Bone marrow (tissue), 2 donors: ENCODE measurements around the gene VEGFD.

Source experiments
- DNase-seq, 2 donors: peaks; one replicate each; lab custom pipeline; 2025; lab: John Stamatoyannopoulos, UW

The VEGFD gene, protein sequence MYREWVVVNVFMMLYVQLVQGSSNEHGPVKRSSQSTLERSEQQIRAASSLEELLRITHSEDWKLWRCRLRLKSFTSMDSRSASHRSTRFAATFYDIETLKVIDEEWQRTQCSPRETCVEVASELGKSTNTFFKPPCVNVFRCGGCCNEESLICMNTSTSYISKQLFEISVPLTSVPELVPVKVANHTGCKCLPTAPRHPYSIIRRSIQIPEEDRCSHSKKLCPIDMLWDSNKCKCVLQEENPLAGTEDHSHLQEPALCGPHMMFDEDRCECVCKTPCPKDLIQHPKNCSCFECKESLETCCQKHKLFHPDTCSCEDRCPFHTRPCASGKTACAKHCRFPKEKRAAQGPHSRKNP

DNA sequence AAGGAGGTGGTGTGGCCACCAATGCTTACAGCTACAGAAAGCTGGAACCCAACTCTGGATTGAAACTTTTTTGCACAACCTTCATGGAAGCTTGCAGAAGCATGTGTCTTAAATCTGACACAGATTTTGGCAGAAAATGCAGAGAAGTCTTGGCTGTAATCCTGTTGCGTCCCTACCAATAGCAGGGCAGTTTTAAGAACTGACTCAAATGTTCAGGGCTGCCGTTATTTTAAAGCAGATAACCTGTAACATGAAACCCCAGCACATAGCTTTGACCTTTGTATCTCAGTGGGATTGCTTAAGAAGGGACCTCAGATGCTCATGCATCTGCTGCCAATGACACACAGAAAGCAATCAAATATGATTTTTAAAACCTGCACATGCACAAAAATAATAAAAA, at the start of gene VEGFD:
VEGFD (minus strand) TSS at position 110 of the 400 bp plus-strand sequence. CDS start 467 bp downstream, outside the sequence.
- DNase-seq, result no peak

DNA sequence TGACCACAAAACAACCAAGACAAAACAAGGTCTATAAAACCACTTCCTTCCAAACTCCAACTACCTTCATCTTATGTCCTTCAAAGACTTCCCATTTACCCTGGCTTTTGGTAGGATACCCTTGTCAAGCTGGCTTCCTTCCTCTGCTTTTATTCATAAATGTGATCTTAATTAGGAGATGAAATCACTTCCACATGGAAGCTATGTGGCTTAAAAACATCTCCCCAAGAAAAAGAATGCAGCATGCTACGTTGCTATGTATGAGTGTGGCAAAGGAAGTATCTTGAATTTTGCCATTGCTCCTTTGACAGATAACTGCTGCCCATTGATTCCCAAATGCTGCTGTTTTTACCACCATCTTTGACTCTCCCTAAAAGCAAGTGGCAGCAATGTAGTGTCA, 46.4 kb upstream of the VEGFD start:
- no peak for DNase-seq

GRCh38 chrX:15430076-15430475, 45.9 kb upstream of the VEGFD start:
- no peak for DNase-seq

- DNase-seq, result no peak
Observed at GRCh38 chrX:15425024-15425423, 40.8 kb upstream of the VEGFD start.

- DNase-seq, result no peak
Observed at GRCh38 chrX:15418707-15419181, 34.5 kb upstream of the VEGFD start.

DNA sequence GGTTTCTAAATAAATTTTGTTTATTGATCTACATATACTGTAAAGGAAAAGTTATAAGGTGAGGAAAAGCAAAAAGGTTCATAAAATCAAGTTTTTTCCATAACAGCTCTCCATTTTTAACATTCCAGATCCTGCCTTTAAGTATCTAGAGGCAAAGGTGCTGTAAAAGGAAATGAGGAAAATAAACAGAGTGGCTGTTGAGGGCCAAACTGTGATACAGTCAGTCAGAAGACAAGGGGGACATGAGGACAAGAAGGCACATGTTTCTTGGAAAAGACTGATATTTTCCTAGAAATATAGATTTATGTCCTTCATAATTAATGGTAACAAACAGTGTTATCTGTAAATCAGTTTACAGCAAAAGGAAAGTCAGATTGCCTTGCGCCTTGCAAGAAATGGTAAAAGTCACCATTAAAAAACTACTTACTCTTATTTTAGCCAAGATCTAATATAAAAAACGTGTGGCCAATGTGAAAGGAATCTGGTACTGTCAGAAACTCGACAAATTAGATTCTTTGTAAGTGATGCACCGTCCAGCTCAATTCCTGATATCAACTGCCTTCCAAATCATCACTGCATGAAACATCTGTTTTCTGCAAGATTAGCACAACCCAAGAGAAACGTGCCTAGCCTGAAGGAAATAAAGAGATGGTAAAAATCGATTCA, 34.0 kb upstream of the VEGFD start:
- no peak for DNase-seq

DNA sequence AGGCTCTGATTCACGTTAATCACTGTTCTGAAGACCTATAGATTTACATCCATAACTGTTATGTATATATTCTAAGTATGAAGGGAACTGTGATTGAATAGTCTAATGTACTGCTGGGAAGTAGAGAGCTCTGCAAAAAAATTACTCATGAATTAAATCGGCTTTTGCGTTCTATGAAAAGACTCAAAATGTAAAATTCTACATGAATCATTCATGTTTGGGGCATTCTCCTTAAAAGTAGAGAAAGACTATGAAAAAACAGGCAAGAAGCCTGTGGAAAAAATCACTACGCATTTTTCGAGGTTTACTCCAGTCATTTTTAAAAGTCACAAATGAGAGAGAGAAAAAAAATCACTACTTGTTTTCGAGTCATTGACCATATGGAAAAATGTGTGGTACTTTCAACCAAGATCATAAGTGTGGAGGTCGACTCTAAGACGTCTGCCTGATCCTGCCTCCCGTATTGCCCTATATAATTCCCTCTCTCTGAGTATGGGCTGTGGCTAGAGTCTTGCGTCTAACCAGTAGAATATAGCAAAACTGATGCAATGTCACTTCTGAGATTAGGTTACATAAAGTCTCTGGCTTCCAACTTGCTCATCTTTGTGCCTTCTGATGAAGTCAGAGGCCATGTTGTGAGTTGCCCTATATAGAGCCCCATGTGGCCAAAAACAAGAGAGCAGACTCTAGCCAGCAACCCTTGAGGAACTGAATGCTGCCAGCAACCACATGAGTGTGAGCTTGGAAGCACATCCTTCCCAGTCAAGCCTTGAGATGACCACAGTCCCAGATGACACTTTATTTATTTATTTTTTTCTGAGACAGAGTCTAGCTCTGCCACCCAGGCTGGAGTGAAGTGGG, 32.1 kb upstream of the VEGFD start:
- DNase-seq, result no peak

DNA sequence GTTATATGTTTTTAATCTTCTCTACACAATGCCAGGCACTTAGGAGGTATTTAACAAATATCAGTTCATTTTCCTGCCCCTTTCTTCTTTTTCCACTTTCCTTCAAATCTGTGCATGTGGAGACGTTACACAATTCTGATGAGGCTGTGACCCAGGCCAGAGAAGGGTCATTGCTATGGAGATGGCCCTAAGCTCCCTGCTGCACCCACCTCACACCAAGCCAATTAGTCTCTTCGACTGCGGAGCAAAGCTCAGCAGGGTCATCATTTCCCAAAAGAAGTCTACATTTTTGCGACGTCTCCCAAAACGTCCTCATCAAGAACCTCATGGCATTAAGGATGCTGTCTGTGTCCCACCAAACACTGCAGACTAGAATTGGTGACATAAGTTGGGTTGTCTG, 28.9 kb upstream of the VEGFD start:
- DNase-seq, result no peak

DNA sequence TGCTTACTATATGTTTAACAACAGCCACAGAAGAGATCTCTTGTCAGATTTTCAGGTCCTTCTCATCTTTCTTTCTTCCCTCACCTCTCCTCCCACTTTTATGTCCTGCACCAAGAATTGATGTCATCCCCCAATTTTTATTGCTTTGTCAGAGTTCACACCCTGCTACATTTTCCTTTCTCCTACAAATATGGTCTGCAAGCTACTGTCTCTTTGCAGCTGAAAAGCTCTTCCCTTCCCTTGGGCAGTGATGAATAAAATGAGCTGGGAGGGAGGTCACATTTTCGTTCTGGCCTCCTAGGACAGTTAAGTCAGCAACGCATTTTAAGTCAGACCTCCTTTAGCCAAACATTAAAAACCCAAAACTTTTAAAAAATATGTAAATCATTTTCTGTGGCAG, 26.7 kb upstream of the VEGFD start:
- DNase-seq, result no peak

DNA sequence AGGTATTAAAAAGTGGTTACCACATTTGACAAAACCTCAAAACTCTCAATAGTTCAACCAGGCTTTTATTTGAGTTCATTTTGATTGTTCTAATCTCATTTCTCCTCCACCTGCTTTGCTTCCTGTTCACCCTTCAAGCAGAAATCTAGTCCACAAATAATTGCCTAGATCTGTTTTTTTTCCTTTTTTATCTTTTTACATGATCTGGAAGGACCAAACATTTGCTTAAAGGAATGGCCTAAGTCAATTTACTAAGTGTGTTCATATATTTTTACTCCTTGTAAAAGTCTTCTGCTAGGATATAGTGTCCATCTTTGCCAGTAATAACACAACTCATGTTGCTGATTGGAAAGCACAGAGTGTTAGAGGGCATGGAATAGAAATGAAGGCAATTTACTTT, 26.2 kb upstream of the VEGFD start:
- no peak for DNase-seq

GRCh38 chrX:15405846-15406245, 21.6 kb upstream of the VEGFD start:
- no peak for DNase-seq

- no peak for DNase-seq
Observed at GRCh38 chrX:15404401-15405096, 20.3 kb upstream of the VEGFD start.

- no peak for DNase-seq
Observed at GRCh38 chrX:15401378-15401777, 17.2 kb upstream of the VEGFD start.

DNA sequence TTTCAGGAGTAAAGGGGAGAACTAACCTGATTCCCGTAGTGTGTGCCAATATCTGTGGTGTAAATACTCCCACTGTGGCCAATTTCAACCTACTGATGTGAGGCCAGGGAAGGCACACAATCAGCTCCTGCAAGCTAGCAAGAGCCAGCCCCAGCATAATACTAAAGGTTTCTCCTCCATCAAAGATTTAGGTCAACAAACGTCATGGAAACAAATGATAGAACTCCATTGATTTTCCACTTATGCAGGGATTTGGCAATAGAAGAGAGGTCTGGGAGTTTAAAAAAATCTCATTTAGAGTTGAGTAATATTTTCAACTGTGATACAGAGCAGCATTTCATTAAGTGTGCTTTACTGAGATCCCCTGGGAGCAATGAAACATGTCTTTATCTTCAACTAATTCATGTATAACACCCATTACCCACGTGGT, 15.8 kb upstream of the VEGFD start:
- DNase-seq, result no peak

DNA sequence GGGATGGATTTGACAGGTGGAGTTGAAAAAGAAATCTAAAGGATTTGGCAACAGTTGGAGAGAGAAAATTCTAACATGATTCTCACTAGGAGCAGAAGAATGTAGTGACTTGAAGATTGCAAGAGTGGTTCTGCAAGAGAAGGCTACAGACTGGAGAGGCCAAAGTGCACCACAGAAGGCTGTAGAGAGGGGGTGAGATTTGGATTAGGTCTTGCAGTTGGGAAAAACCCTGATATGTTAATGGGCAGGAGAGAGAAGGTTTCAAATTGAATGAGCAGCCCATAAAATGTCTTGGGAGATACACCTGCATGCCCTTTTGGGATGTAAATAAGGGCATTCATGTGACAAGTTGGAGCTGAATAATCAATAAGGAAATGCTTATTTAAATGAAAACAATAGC, 14.7 kb upstream of the VEGFD start:
- DNase-seq, result no peak

DNA sequence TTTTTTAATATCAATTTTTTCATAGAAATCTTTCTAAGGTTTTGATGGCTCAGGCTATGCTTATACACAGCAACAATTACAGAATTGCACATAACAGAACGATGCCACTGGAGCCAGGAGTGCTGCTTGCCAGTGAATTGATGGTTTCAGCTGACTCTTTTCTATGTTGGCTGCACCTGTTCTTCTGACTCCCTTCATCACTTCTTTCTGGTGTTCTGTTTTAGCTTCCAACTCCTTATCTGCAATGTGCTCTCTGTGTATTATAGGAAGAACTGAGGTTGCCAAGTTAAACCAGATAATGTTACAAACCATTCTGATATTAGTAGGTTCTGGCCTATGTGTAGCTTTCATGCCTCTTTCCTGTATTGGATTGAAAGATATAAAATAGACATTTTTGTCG, 11.6 kb upstream of the VEGFD start:
- no peak for DNase-seq

- no peak for DNase-seq
Observed at GRCh38 chrX:15391850-15392249, 7.6 kb upstream of the VEGFD start.

GRCh38 chrX:15382813-15383212, 1.4 kb downstream of the VEGFD start:
- DNase-seq, result no peak

- no peak for DNase-seq
Observed at GRCh38 chrX:15376956-15377355, 7.3 kb downstream of the VEGFD start.

- no peak for DNase-seq
Observed at GRCh38 chrX:15373976-15374375, 10.2 kb downstream of the VEGFD start.

- peak in 1 of 2 donors; percentile 22 for DNase-seq
Observed at GRCh38 chrX:15366506-15367352, 17.5 kb downstream of the VEGFD start.
